Epithelial cell of esophagus (primary cell): Measurements from ENCODE around the gene CPED1.
"Not testable (repeated sequence)": the region's sequence is repeated elsewhere in the genome, so short reads cannot be mapped to it uniquely, and the experiment has no call there.

ENCODE experiments used
- DNase-seq: peaks from one replicate; pipeline ENCODE4 v3.0.0; 2010; ENCODE audit warnings: low read depth
- H3K4me3 ChIP-seq: 2 replicates; pipeline ENCODE4 v1.5.1; 2011; ENCODE audit warnings: mild to moderate bottlenecking, low read length, control low read depth
- TF ChIP-seq, protein P1 (sequence below): IDR thresholded peaks from 2 replicates; pipeline ENCODE4 v1.5.1; 2011; ENCODE audit warnings: low read depth, mild to moderate bottlenecking, low read length, control low read depth, inconsistent platforms; ENCODE audit not compliant: insufficient read depth; ENCODE audit errors: missing control alignments

CPED1 gene

DNA sequence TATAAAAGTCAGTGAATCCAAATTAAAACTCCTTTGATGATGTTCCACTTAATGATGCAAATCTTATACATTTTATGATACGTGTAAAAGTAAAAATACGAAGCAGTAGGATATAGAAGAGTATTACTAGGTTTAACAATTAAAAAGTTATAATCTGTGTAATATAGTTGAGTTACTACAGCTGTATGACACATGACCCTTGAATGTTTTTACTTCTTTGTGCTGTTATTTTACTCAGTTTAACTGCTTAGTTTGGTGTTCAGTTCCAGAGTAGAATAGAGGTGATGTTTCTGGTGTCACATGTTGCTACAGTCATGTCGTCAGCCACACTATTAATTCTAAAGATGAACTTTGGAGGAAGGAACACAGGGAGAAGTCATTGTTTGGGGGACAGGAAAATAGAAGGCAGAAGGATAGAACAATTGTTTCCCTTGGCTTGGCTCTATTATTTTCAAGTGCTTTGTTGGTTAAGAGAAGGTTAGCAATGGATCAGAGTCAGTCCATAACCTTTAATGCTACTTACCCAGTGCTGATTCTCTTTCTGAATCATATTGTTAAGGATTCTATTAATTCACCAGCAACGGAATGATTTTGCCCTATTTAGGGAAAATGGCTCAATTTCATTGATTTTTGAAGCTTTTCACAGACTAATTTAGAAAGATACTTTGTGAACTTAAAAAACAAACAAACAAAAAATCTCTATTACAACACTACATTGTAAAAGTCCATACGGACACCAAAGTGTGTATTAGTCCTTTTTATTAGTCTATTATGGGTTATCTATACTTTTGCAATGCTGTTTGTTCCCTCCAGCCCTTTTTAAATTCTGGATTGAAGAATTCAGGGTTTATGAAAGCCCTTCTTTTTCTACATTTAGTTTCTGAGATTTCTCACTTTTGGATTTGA is 73.4 kb downstream of the CPED1 start:
- H3K4me3 ChIP-seq, result no peak overlapping the region
- no peak for DNase-seq
- TF ChIP-seq, protein P1, sequence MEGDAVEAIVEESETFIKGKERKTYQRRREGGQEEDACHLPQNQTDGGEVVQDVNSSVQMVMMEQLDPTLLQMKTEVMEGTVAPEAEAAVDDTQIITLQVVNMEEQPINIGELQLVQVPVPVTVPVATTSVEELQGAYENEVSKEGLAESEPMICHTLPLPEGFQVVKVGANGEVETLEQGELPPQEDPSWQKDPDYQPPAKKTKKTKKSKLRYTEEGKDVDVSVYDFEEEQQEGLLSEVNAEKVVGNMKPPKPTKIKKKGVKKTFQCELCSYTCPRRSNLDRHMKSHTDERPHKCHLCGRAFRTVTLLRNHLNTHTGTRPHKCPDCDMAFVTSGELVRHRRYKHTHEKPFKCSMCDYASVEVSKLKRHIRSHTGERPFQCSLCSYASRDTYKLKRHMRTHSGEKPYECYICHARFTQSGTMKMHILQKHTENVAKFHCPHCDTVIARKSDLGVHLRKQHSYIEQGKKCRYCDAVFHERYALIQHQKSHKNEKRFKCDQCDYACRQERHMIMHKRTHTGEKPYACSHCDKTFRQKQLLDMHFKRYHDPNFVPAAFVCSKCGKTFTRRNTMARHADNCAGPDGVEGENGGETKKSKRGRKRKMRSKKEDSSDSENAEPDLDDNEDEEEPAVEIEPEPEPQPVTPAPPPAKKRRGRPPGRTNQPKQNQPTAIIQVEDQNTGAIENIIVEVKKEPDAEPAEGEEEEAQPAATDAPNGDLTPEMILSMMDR, result no peak

DNA sequence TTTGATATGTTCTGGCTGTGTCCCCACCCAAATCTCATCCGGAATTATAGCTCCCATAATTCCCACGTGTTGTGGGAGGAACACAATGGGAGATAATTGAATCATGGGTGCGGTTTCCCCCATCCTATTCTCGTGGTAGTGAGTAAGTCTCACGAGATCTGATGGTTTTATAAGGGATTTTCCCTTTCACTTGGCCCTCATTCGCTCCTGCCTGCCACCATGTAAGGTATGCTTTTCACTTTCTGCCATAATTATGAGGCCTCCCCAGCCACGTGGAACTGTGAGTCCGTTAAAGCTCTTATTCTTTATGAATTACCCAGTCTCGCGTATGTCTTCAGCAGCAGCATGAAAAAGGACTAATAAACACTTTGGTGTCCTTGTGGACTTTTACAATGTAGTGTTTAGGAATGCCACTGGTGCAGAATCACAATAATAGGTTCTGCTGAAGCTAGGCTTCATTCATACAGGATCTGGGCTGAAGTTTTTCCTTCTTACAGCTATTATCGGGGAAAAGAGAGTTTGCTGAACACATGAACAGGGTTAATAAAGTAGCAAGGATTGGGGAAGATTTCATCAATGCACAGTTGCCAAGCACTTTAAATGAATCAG is 74.3 kb downstream of the CPED1 start:
- DNase-seq, result no peak
- H3K4me3 ChIP-seq, result no peak overlapping the region
- TF ChIP-seq, protein P1, result no peak

DNA sequence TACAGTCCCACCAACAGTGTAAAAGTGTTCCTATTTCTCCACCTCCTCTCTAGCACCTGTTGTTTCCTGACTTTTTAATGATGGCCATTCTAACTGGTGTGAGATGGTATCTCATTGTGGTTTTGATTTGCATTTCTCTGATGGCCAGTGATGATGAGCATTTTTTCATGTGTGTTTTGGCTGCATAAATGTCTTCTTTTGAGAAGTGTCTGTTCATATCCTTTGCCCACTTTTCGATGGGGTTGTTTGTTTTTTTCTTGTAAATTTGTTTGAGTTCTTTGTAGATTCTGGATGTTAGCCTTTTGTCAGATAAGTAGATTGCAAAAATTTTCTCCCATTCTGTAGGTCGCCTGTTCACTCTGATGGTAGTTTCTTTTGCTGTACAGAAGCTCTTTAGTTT is 79.2 kb downstream of the CPED1 start:
- DNase-seq, H3K4me3 ChIP-seq: not testable (repeated sequence)

DNA sequence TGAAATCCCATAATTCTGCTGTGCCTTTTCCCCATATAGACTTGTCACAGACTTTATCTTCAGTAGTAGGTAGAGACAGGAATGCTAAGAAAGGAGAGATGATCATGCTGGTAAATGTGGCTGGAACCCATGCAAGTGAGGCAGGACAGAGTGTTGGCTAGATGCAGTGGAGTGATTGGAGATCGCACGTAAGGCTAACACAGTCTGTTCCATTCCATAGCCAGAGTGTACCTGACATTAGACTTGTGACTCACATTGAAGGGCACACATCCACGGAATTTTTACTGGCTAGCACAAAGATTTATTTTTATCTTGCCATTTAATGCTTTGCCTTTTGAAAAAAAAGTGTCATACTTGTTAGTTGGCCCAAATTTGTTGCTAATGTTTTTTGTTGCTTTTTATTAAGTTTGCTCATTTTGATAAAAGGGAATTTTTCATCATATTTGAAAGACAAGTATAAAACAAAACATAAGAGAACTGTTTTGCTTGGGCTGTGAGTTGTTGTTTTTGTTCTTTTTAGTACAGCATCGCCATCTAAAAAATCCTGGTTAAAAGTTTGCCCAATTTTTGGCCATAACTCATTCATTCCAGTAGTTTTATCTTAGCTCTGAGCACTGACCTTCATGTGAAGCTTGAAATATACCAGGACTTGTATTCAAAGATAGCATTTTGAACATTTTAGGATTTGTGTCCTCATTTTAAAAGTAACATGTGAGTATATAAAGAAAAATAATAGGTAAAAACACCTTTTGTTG is 81.0 kb downstream of the CPED1 start:
- TF ChIP-seq, protein P1, result no peak
- DNase-seq, result no peak
- no peak overlapping the region for H3K4me3 ChIP-seq

DNA sequence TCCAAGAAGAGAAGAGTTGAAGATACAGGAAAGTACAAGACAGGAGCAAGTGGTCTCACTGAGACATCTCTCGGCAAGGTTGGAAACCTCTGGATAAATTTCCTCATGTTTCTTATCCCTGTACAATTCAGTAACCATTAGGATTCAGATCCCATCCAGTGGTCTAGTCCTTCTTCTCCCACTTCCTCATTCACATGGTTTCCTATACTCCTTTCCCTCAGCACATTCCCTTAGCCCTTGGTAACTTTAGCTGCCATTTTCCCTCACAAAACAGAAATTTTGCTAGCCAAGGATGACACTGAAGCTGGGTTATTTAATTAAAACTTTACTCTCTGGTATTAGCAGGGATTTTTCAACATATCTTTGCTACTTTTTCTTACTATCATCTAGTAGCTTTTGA is 82.6 kb downstream of the CPED1 start:
- no peak overlapping the region for H3K4me3 ChIP-seq
- TF ChIP-seq, protein P1, result no peak
- DNase-seq, result no peak

DNA sequence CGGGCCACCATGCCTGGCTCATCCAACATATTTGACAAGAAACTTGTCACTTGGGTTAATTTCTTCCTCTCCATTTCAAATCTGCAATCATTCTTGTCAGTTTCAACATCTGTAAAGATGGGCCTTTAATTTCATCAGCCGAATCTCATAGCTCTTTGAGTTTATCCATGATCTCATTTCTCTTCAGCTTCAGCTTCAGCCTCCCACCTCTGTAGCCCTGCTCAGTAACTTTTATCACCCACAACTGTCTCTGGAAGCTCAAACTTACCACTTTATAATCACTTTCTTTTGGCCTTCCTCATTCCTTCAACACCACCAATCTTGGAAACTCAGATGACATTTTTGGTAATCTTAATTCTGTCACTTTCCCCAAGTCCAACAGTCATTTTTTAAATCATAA is 83.2 kb downstream of the CPED1 start:
- TF ChIP-seq, protein P1, result no peak
- no peak overlapping the region for H3K4me3 ChIP-seq
- DNase-seq, result no peak

DNA sequence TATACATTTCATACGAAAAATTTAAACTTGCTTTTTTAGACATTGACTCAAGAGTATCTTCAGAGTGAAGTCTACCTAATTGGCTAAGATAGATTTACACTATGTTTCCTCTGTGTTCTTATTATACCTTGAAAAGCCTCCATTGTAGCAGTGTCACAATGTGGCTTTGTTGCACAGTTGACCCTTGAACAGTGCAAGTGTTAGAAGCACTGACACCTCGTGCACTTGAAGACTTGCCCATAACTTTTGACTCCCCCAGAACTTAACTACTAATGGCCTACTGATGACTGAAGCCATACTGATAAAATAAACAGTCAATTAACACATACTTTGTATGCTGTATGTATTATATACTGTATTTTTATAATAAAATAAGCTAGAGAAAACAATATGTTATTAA is 84.3 kb downstream of the CPED1 start:
- TF ChIP-seq, protein P1, result no peak
- no peak overlapping the region for H3K4me3 ChIP-seq
- no peak for DNase-seq
